Subcutaneous adipose tissue (tissue), 4 donors: ENCODE data around the gene OR52A1. TPM values are rescaled to one million over a fixed set of nuclear protein-coding genes. Genes with fewer than 3 reads are reported as not detected.

ENCODE experiments used
- CTCF ChIP-seq: fragments of 450-650 bp; IDR thresholded peaks from one replicate; pipeline ENCODE4 v1.5.1; 2016; ENCODE audit warnings: low read depth, mild to moderate bottlenecking, control low read depth, antibody characterized with exemption, moderate library complexity
- total RNA-seq, 4 donors: library from RNA; depleted of rRNA; stranded (reverse); fragments of >200 nt; gene quantifications; one replicate each; pipeline ENCODE4 v1.1.0, GENCODE V29; 2016

The OR52A1 gene
- not detected for total RNA-seq

GRCh38 chr11:5154657-5155056 lies at the start of gene OR52A1:
OR52A1 (minus strand) TSS chr11:5154757; CDS start chr11:5152369, 2,388 bp downstream.
- no peak for TF ChIP-seq CTCF

- no peak for TF ChIP-seq CTCF
Observed at GRCh38 chr11:5203366-5203765, 48.8 kb upstream of the OR52A1 start.

GRCh38 chr11:5200582-5200981 lies 46.0 kb upstream of the OR52A1 start, which contains the start of gene OR51V1:
OR51V1 (minus strand) TSS chr11:5200682; CDS start chr11:5200682, 0 bp downstream.
- no peak for TF ChIP-seq CTCF

GRCh38 chr11:5198285-5198684 lies 43.7 kb upstream of the OR52A1 start:
- TF ChIP-seq CTCF = no peak

GRCh38 chr11:5197536-5197935 lies 43.0 kb upstream of the OR52A1 start:
- no peak for TF ChIP-seq CTCF

- no peak for TF ChIP-seq CTCF
Observed at GRCh38 chr11:5196731-5197130, 42.2 kb upstream of the OR52A1 start.

GRCh38 chr11:5196067-5196466 lies 41.5 kb upstream of the OR52A1 start:
- no peak for TF ChIP-seq CTCF
